COLO668 (cell line): Measurements from ENCODE around the gene ITGA4.
"Not testable (repeated sequence)": the region's sequence is repeated elsewhere in the genome, so short reads cannot be mapped to it uniquely, and the experiment has no call there.

Source experiments
- DNase-seq: peaks from one replicate; lab custom pipeline; 2025; ENCODE audit not compliant: unreplicated experiment; lab: John Stamatoyannopoulos, UW

ITGA4 gene

GRCh38 chr2:181457121-181457740 is at the start of gene ITGA4:
TSS of gene ITGA4 (plus strand) at chr2:181457386. CDS start at chr2:181457655, 269 bp downstream.
- DNase-seq: peak; percentile 77

- no peak for DNase-seq
Observed at GRCh38 chr2:181408861-181409260, 48.3 kb upstream of the ITGA4 start.

GRCh38 chr2:181411105-181411849 is 45.9 kb upstream of the ITGA4 start:
- peak; percentile 95 for DNase-seq

- DNase-seq: no peak
Observed at GRCh38 chr2:181419129-181419855, 37.9 kb upstream of the ITGA4 start.

GRCh38 chr2:181420259-181421130 is 36.7 kb upstream of the ITGA4 start:
- DNase-seq: no peak

GRCh38 chr2:181421131-181421458 is 36.1 kb upstream of the ITGA4 start:
- DNase-seq: no peak

GRCh38 chr2:181421464-181421863 is 35.7 kb upstream of the ITGA4 start:
- DNase-seq: no peak

- no peak for DNase-seq
Observed at GRCh38 chr2:181426672-181427071, 30.5 kb upstream of the ITGA4 start.

- DNase-seq: no peak
Observed at GRCh38 chr2:181430406-181431118, 26.6 kb upstream of the ITGA4 start.

GRCh38 chr2:181431674-181432073 is 25.5 kb upstream of the ITGA4 start:
- DNase-seq: no peak

- DNase-seq: no peak
Observed at GRCh38 chr2:181438261-181438660, 18.9 kb upstream of the ITGA4 start.

GRCh38 chr2:181440344-181440743 is 16.8 kb upstream of the ITGA4 start:
- DNase-seq: no peak

GRCh38 chr2:181440919-181441318 is 16.3 kb upstream of the ITGA4 start:
- DNase-seq: no peak

- no peak for DNase-seq
Observed at GRCh38 chr2:181441670-181442069, 15.5 kb upstream of the ITGA4 start.

GRCh38 chr2:181444654-181445053 is 12.5 kb upstream of the ITGA4 start:
- DNase-seq: no peak

GRCh38 chr2:181446985-181447384 is 10.2 kb upstream of the ITGA4 start:
- no peak for DNase-seq

- DNase-seq: not testable (repeated sequence)
Observed at GRCh38 chr2:181449278-181449677, 7.9 kb upstream of the ITGA4 start.

GRCh38 chr2:181454686-181455450 is 2.3 kb upstream of the ITGA4 start:
- no peak for DNase-seq

GRCh38 chr2:181456660-181457120 is 496 bp upstream of the ITGA4 start:
- DNase-seq: peak; percentile 7
